Measurements from ENCODE around the gene ZNF197.
"Not testable (repeated sequence)": the region's sequence is repeated elsewhere in the genome, so short reads cannot be mapped to it uniquely, and the experiment has no call there.

The ZNF197 gene

DNA sequence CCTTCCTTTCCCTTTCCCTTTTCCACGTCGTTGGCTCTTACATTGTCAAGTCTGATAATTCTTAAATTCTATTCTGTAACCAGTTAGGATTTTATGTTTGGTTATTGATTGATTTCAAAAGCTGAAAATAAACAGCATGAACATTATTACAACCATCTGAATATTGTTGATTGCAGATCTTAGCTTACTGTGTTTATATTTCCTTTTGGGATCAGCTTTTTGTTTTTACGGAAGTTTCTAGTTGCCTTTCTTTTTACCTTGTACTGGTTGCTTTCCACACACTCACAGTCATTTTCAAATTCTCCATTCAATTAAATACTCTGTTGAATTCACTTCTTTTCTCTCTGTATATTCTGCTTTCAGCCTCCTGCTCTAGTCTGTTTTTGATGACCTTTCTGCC is 40.3 kb downstream of the ZNF197 start:
- no peak for DNase-seq

DNA sequence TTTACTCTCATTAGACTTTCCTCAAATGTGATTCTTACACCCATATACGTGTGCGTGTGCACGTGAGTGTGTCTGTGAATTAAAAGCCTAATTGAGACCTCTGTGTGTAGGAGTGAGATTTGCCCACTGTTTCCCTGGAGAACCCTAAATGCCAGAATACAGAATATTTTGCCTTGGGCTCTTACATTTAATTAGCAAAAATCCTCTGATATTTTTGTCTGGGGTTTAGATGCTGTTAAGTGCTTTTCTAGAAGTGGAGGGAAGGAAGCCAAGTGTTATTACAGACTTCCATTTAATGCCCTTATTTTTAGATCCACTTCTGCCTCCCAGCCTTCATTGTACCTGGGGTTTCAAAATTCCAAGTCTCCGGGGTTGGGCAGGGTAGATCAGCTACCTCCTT is 41.5 kb downstream of the ZNF197 start:
- DNase-seq, result no peak

- DNase-seq, result no peak
Measured at GRCh38 chr3:44669760-44670159, 44.9 kb downstream of the ZNF197 start.

GRCh38 chr3:44673466-44673865 is 48.6 kb downstream of the ZNF197 start:
- DNase-seq, result not testable (repeated sequence)

DNA sequence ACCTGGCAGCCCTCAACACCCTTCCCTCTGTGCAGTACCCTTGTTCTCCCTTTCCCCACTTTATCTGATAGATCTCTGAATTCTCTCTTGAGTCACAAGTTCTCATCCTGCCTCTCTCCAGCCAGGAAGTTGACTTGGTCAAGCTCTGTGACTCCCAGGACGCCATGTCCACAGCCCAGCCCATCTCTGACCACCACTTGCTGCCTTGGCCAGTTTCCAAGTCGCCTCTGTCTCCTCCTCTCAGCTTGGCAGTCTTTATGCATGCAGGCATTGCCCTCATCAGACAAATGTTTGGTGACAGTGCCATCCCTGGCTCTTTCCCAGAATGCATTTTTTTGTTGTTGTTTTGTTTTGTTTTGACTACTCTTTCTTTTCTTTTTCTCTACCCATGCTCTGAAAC is 49.4 kb downstream of the ZNF197 start:
- no peak for DNase-seq

DNA sequence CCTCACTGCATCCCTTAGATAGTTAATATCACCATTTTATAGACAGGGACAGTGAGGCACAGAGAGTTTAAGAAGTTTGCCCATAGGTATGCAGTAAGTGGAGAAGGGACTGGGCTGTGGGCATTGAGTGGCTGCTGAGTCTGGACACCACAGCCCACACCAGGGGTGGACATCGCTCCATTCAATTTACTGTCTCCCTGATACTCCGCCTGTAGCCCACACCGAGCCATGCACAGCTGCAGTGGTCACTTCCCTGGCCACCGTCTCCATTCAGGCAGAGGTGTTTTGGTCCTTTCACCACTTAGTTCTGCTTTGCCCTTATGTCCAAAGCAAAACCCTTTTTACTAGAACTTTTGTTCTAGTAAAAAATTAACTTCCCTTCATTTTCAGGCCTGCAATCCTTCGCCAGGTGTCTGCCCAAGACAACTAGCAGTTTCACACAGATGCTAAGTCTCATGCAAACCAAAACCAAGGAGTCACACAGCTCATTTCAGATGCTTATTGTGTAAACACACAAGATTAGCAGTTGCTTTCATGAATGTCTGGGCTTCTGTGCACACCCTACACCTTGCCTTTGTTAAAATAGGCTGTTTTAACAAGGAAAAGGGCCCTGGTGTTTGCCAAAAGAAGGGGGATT is 53.8 kb downstream of the ZNF197 start:
- no peak for DNase-seq

GRCh38 chr3:44680921-44681455 is 56.2 kb downstream of the ZNF197 start:
- no peak for DNase-seq

DNA sequence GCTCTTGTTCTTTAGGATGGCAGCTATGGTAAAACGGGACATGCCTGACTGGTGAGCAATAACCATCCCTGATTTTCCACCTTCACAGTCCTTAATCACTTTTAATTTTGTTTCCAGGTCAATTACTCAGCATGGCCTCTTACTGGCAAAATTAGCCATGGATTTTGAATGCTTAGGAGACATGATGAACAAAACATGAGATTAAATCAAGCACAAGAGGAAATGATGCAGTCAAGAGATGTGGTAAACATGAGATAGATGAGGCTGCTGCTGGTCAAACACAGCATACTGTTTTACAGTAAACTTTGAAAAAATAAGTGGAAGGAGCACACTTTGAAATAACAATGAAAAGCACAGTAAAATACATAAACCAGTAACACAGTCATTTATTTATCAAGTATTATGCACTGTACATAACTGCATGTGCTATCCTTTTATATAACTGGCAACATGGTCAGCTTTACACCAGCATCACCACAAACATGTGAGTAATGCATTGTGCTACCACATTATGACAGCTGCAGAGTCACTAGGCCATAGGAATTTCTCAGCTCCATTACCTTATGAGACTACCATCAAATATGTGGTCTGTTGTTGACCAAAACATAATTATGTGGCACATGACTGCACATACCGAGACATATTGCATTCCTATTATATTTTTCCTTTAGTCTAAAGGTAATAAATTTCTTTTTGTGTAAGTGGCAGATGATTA is 57.5 kb downstream of the ZNF197 start:
- DNase-seq, result no peak

GRCh38 chr3:44685128-44685800 is 60.4 kb downstream of the ZNF197 start:
- peak; percentile 82 for DNase-seq

- no peak for DNase-seq
Measured at GRCh38 chr3:44687898-44688297, 63.1 kb downstream of the ZNF197 start.

Data from NCI-H2171 (cell line).